H9 (cell line): Measurements from ENCODE around the gene SLC17A9. TPM values are rescaled to one million over a fixed set of nuclear protein-coding genes. Genes with fewer than 3 reads are reported as not detected.

Experiments
- DNase-seq: peaks from one replicate; pipeline ENCODE4 v3.0.0-alpha.2; 2017
- H2AFZ ChIP-seq: one replicate; pipeline ENCODE4 v1.6.1; 2013; ENCODE audit warnings: mild to moderate bottlenecking, low read length, control low read depth, moderate library complexity
- H2AK5ac ChIP-seq: 2 replicates; pipeline ENCODE4 v1.6.1; 2013; ENCODE audit warnings: low read length, control low read depth, mixed read lengths; ENCODE audit not compliant: insufficient read length
- H2BK120ac ChIP-seq: one replicate; pipeline ENCODE4 v1.6.1; 2013; ENCODE audit warnings: low read depth, mild to moderate bottlenecking, low read length, control low read depth, inconsistent platforms; ENCODE audit not compliant: poor library complexity, severe bottlenecking
- H2BK12ac ChIP-seq: 2 replicates; pipeline ENCODE4 v1.6.1; 2013; ENCODE audit warnings: low read length, control low read depth, mixed read lengths, low read depth; ENCODE audit not compliant: insufficient read length
- H2BK15ac ChIP-seq: 2 replicates; pipeline ENCODE4 v1.6.1; 2013; ENCODE audit warnings: low read depth, low read length, control low read depth
- H2BK20ac ChIP-seq: one replicate; pipeline ENCODE4 v1.6.1; 2013; ENCODE audit warnings: low read depth, mild to moderate bottlenecking, low read length, control low read depth, inconsistent platforms; ENCODE audit not compliant: poor library complexity, severe bottlenecking
- H2BK5ac ChIP-seq: 2 replicates; pipeline ENCODE4 v1.6.1; 2013; ENCODE audit warnings: low read length, control low read depth, mixed read lengths; ENCODE audit not compliant: insufficient read length
- H3K14ac ChIP-seq: 2 replicates; pipeline ENCODE4 v1.6.1; 2013; ENCODE audit warnings: low read length, control low read depth; ENCODE audit not compliant: insufficient read depth
- H3K18ac ChIP-seq: 2 replicates; pipeline ENCODE4 v1.6.1; 2013; ENCODE audit warnings: low read depth, mild to moderate bottlenecking, mixed read lengths, low read length, control low read depth; ENCODE audit not compliant: insufficient read length
- H3K23ac ChIP-seq: 2 replicates; pipeline ENCODE4 v1.6.1; 2013; ENCODE audit warnings: low read length, control low read depth, mixed read lengths, low read depth; ENCODE audit not compliant: insufficient read length
- H3K23me2 ChIP-seq: 2 replicates; pipeline ENCODE4 v1.6.1; 2013; ENCODE audit warnings: low read depth, mild to moderate bottlenecking, mixed read lengths, low read length, control low read depth; ENCODE audit not compliant: insufficient read length, poor library complexity, severe bottlenecking
- H3K27ac ChIP-seq: 2 replicates; pipeline ENCODE4 v1.5.1; 2013; ENCODE audit warnings: low read length, control low read depth, mixed read lengths, low read depth; ENCODE audit not compliant: insufficient read length
- H3K27me3 ChIP-seq: 2 replicates; pipeline ENCODE4 v1.6.1; 2013; ENCODE audit warnings: low read length, control low read depth, inconsistent platforms; ENCODE audit not compliant: insufficient read depth
- H3K4ac ChIP-seq: 2 replicates; pipeline ENCODE4 v1.6.1; 2013; ENCODE audit warnings: low read depth, mild to moderate bottlenecking, control low read depth, inconsistent platforms, low read length, moderate library complexity
- H3K4me1 ChIP-seq: 2 replicates; pipeline ENCODE4 v1.6.1; 2013; ENCODE audit warnings: low read length, control low read depth, inconsistent platforms; ENCODE audit not compliant: insufficient read depth
- H3K4me2 ChIP-seq: 2 replicates; pipeline ENCODE4 v1.6.1; 2013; ENCODE audit warnings: low read length, control low read depth, mixed read lengths; ENCODE audit not compliant: insufficient read length, insufficient read depth
- H3K56ac ChIP-seq: 2 replicates; pipeline ENCODE4 v1.6.1; 2013; ENCODE audit warnings: low read depth, mild to moderate bottlenecking, mixed read lengths, low read length, control low read depth; ENCODE audit not compliant: insufficient read length
- H3K79me1 ChIP-seq: 2 replicates; pipeline ENCODE4 v1.6.1; 2013; ENCODE audit warnings: low read depth, mild to moderate bottlenecking, moderate library complexity, low read length, control low read depth, inconsistent platforms; ENCODE audit not compliant: insufficient read depth, poor library complexity, severe bottlenecking
- H3K79me2 ChIP-seq: 2 replicates; pipeline ENCODE4 v1.6.1; 2013; ENCODE audit warnings: low read length, control low read depth, inconsistent platforms; ENCODE audit not compliant: insufficient read depth
- H3K9ac ChIP-seq: 2 replicates; pipeline ENCODE4 v1.6.1; 2013; ENCODE audit warnings: low read length, control low read depth, mixed read lengths; ENCODE audit not compliant: insufficient read length; ENCODE audit errors: extremely low read depth
- H3K9me3 ChIP-seq: one replicate; pipeline ENCODE4 v1.6.1; 2013; ENCODE audit warnings: low read depth, low read length, inconsistent platforms; ENCODE audit not compliant: control insufficient read depth
- H3T11ph ChIP-seq: one replicate; pipeline ENCODE4 v1.6.1; 2013; ENCODE audit warnings: mild to moderate bottlenecking, low read length, control low read depth, inconsistent platforms
- H4K20me1 ChIP-seq: one replicate; pipeline ENCODE4 v1.6.1; 2013; ENCODE audit not compliant: control insufficient read depth, insufficient read length, insufficient read depth
- H4K5ac ChIP-seq: 2 replicates; pipeline ENCODE4 v1.6.1; 2013; ENCODE audit warnings: low read depth, mild to moderate bottlenecking, mixed read lengths, low read length, control low read depth; ENCODE audit not compliant: insufficient read length
- H4K8ac ChIP-seq: replicated peaks from 2 replicates; pipeline ENCODE4 v1.6.1; 2013; ENCODE audit warnings: low read length, control low read depth, mixed read lengths, low read depth; ENCODE audit not compliant: insufficient read length
- H4K91ac ChIP-seq: 2 replicates; pipeline ENCODE4 v1.6.1; 2013; ENCODE audit warnings: low read depth, mild to moderate bottlenecking, moderate library complexity, mixed read lengths, low read length, control low read depth; ENCODE audit not compliant: insufficient read length
- H3K27ac Mint-ChIP-seq, 3 experiments: 2 replicates in 2 of 3; 3 replicates in 1 of 3; pipeline ENCODE4 v1.8.0; 2020 to 2021; ENCODE audit warnings: mixed read lengths in 3 of 3, mild to moderate bottlenecking in 1 of 3, moderate library complexity in 1 of 3
- H3K27me3 Mint-ChIP-seq: 2 replicates; pipeline ENCODE4 v1.8.0; 2021; ENCODE audit warnings: low read depth, mild to moderate bottlenecking, moderate library complexity, mixed read lengths
- H3K36me3 Mint-ChIP-seq, 3 experiments: 2 replicates in 2 of 3; 3 replicates in 1 of 3; pipeline ENCODE4 v1.8.0; 2020 to 2021; ENCODE audit warnings: low read depth in 3 of 3, mixed read lengths in 3 of 3; ENCODE audit not compliant: insufficient read depth in 1 of 3
- H3K4me1 Mint-ChIP-seq, 2 experiments: 2 replicates each; pipeline ENCODE4 v1.8.0; 2020; ENCODE audit warnings: mixed read lengths in 2 of 2
- H3K4me3 Mint-ChIP-seq, 2 experiments: 2 replicates in 1 of 2; 3 replicates in 1 of 2; pipeline ENCODE4 v1.8.0; 2020 to 2021; ENCODE audit warnings: mild to moderate bottlenecking in 2 of 2, mixed read lengths in 2 of 2, moderate library complexity in 1 of 2
- H3K9me3 Mint-ChIP-seq, 2 experiments: 2 replicates in 1 of 2; 3 replicates in 1 of 2; pipeline ENCODE4 v1.8.0; 2020; ENCODE audit warnings: mild to moderate bottlenecking in 2 of 2, mixed read lengths in 2 of 2, moderate library complexity in 1 of 2
- WGBS: extraction: QIAGEN DNeasy Blood & Tissue Kit; methylation state at CpG from one replicate; pipeline ENCODE4 v1.1.7; 2013; ENCODE audit warnings: missing lambda C conversion rate, low lambda C conversion rate, mixed read lengths; ENCODE audit not compliant: insufficient read length; ENCODE audit errors: extremely low coverage; 5-methylcytosine and 5-hydroxymethylcytosine counted together
- total RNA-seq: library from RNA; stranded (reverse); gene quantifications from 2 replicates; pipeline ENCODE4 v1.2.1, GENCODE V29; 2021
- TF ChIP-seq, protein P1 (sequence below): fragments of 200-600 bp; sonication (generic); conservative IDR thresholded peaks from 3 replicates; pipeline ENCODE4 v1.8.0; 2021; ENCODE audit warnings: antibody characterized with exemption, mild to moderate bottlenecking

The SLC17A9 gene
- total RNA-seq, 1 experiment from 2014 or later, result 20.9 TPM

DNA sequence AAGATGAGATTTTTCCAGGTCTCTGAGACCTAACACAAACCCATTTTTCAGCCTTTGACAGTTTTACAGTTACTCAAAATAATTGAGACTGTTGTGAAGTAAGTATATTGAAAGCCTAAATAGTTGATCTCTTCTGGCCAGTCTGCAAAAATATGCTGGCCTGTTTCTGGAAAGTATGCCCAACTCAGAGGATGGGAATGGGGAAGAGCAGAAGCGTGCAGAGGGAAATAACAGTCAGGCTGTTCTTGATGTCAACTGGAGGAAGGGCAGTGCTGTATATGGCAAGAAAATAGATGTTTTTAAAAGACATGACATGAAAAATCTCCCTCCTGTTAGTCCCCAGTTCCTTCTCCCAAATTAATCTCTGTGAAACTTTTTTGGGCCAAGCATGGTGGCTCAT is 10.7 kb upstream of the SLC17A9 start:
- Mint-ChIP-seq H3K4me3 (no peak overlapping the region), H3K4me1 (peaks cover 10 to 20% of the 10 kb centered on the region in 2 experiments), H3K27me3 (peaks cover 2% of the 10 kb centered on the region; the same call in 1 of the 2 replicates), H3K27ac (peak overlapping the region in 1 of 3 experiments; percentile 25; a peak in 1 of 7 replicates), H3K9me3 (no peaks in the 10 kb centered on the region), H3K36me3 (peaks cover 43 to 73% (median 60%) of the 10 kb centered on the region in 3 experiments)
- H3K18ac ChIP-seq, result no peak overlapping the region
- H3K9me3 ChIP-seq, result no peaks in the 10 kb centered on the region
- TF ChIP-seq, protein P1, sequence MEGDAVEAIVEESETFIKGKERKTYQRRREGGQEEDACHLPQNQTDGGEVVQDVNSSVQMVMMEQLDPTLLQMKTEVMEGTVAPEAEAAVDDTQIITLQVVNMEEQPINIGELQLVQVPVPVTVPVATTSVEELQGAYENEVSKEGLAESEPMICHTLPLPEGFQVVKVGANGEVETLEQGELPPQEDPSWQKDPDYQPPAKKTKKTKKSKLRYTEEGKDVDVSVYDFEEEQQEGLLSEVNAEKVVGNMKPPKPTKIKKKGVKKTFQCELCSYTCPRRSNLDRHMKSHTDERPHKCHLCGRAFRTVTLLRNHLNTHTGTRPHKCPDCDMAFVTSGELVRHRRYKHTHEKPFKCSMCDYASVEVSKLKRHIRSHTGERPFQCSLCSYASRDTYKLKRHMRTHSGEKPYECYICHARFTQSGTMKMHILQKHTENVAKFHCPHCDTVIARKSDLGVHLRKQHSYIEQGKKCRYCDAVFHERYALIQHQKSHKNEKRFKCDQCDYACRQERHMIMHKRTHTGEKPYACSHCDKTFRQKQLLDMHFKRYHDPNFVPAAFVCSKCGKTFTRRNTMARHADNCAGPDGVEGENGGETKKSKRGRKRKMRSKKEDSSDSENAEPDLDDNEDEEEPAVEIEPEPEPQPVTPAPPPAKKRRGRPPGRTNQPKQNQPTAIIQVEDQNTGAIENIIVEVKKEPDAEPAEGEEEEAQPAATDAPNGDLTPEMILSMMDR, result no peak
- no peaks in the 10 kb centered on the region for H3K23me2 ChIP-seq
- H3K4me2 ChIP-seq, result no peak overlapping the region
- no peak overlapping the region for H4K5ac ChIP-seq
- H4K8ac ChIP-seq, result no peak overlapping the region
- H3K9ac ChIP-seq, result no peak overlapping the region
- H2AK5ac ChIP-seq, result no peak overlapping the region
- peaks cover 38% of the 10 kb centered on the region; the same call in 1 of the 2 replicates for H3K79me2 ChIP-seq
- no peak overlapping the region for H2AFZ ChIP-seq
- no peaks in the 10 kb centered on the region for H4K20me1 ChIP-seq
- H2BK12ac ChIP-seq, result no peak overlapping the region
- no peaks in the 10 kb centered on the region; the same call in 1 of the 2 replicates for H3K4me1 ChIP-seq
- no CpG with 5 or more reads among the region's 1 CpG for WGBS
- DNase-seq, result no peak
- no peak overlapping the region for H2BK120ac ChIP-seq
- no peaks in the 10 kb centered on the region for H3K79me1 ChIP-seq
- H3T11ph ChIP-seq, result no peak overlapping the region
- H3K56ac ChIP-seq, result no peak overlapping the region
- H3K23ac ChIP-seq, result no peak overlapping the region
- no peak overlapping the region for H2BK5ac ChIP-seq
- no peak overlapping the region for H3K27ac ChIP-seq
- H3K14ac ChIP-seq, result no peak overlapping the region
- no peak overlapping the region for H2BK15ac ChIP-seq
- H4K91ac ChIP-seq, result no peak overlapping the region
- H3K27me3 ChIP-seq, result no peaks in the 10 kb centered on the region
- H3K4ac ChIP-seq, result no peak overlapping the region
- no peak overlapping the region for H2BK20ac ChIP-seq
